ENCODE data around the gene KIF19. TPM values are rescaled to one million over a fixed set of nuclear protein-coding genes. Genes with fewer than 3 reads are reported as not detected.

Gene KIF19
- total RNA-seq, 3 donors from 2014 or later = 0.73 to 7.4 (median 2.4) TPM

DNA sequence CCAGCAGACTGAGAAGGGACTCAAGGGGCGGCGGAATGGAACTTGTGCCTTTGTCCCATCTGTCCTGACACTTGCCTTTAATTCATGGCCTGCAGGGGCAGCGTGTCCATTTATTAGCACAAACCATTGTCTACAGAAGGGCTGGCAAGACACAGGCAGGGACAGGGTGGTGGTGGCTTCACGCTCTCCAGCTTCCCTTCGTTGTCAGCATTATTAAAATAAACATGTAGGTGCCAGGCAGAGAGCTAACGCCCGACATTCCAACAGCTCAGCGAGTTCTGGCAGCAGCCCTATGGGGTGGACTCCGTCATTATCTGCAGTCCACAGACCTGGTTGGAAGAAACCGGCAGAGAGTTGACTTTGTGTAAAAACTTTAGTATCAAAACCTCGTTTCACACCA, 35.7 kb upstream of the KIF19 start:
- H3K36me3 ChIP-seq (ENCODE audit: low read depth) = no peaks in the 10 kb centered on the region
- H3K9me3 ChIP-seq = no peaks in the 10 kb centered on the region
- no peak for TF ChIP-seq CTCF (IDR thresholded peaks at IDR 0.05)
- H3K4me1 ChIP-seq (ENCODE audit: low read depth) = no peaks in the 10 kb centered on the region
- H3K4me3 ChIP-seq = no peak overlapping the region
- DNase-seq = no peak
- intact Hi-C loops (cut with DNase I, micrococcal nuclease) = no loop called here
- ATAC-seq = no peak

DNA sequence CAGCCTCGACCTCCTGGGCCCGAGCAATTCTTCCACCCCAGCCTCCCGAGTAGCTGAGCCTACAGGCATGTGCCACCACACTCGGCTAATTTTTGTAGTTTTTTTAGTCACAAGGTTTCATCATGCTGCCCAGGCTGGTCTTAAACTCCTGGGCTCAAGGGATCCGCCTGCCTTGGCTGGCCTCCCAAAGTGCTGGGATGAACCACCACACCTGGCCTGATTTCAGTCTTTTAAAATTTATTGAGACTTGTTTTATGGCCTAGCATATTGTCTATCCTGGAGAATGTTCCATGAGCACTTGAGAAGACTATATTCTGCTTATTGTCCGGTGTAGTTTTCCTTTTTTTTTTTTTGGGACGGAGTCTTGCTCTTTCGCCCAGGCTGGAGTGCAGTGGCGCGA, 33.5 kb upstream of the KIF19 start:
- Histone ChIP-seq H3K36me3 (ENCODE audit: low read depth) (no peaks in the 10 kb centered on the region), H3K4me3 (no peak overlapping the region), H3K4me1 (ENCODE audit: low read depth) (no peaks in the 10 kb centered on the region), H3K9me3 (no peaks in the 10 kb centered on the region)
- DNase-seq = peak in 1 of 3 donors; percentile 29
- no peak for ATAC-seq
- no peak for TF ChIP-seq CTCF (IDR thresholded peaks at IDR 0.05)
- intact Hi-C loops (cut with DNase I, micrococcal nuclease) = no loop called here

DNA sequence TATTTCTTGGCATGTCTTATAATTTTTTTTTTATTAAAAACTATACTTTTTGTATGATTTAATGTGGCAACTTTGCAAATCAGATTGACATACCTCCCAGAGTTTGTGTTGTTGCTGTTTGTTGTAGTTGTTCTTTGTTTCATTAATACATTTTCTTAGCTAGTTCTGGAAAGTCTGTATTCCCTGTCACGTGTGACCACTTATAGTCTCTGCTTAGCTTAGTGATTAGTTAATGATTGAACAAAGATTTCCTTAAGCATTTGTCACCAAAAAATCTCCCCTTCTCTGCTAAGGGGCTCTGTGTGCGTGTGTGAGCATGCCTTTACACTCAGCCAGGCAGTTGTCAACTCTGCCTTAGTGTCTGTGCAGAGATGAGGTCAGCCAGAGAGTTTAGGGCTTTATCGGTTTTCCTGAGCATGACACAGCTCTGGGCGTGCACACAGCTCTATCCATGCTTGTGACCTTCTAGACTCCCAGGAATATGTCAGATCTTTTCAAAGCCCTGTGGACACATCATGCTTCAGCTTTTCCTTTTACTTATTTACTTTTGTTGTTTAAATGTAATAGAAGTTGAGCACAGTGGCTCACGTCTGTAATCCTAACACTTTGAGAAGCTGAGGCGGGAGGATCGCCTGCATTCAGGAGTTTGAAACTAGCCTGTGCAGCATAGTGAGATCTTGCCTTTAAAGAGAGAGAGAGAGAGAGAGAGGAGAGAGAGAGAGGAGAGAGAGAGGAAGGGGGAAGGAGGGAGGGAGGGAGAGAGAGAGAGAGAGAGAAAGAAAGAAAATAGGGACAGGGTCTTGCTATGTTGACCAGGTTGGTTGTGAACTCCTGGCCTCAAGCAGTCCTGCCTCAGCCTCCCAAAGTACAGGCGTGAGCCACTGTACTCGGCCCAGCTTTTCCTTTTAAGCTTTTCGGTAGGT, 30.1 kb upstream of the KIF19 start:
- Histone ChIP-seq H3K4me3 (no peak overlapping the region), H3K4me1 (ENCODE audit: low read depth) (no peaks in the 10 kb centered on the region), H3K36me3 (ENCODE audit: low read depth) (no peaks in the 10 kb centered on the region), H3K9me3 (no peaks in the 10 kb centered on the region)
- intact Hi-C loops (cut with DNase I, micrococcal nuclease) = no loop called here
- no peak for TF ChIP-seq CTCF (IDR thresholded peaks at IDR 0.05)
- ATAC-seq = peak; percentile 52
- no peak for DNase-seq

DNA sequence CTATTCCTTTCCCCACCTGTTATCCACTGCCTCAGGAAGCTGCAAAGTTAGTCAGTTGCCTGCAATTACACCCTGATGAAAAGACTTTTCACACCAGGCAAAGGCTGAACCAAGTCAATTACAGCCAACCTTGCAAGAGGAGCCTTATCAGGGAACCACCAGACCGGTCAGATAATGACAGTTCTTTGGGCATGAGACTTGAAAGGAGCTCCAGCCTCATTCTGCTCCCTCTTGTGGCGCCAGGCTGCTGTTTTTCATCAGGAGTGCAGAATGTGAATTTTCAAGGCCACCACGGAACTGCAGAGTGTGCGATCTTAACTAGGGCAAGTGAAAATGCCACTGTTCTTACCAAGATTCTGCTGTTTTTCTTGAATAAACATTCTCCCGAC, 29.5 kb upstream of the KIF19 start:
- ATAC-seq (peak; percentile 73), DNase-seq (peak in 2 of 3 donors; percentile 42 to 71)
- no peaks in the 10 kb centered on the region for H3K9me3 ChIP-seq
- TF ChIP-seq CTCF (IDR thresholded peaks at IDR 0.05) = peak; percentile 9
- H3K4me3 ChIP-seq = no peak overlapping the region
- no peaks in the 10 kb centered on the region for H3K4me1 ChIP-seq (ENCODE audit: low read depth)
- H3K36me3 ChIP-seq (ENCODE audit: low read depth) = no peaks in the 10 kb centered on the region
- intact Hi-C loops (cut with DNase I, micrococcal nuclease) = no loop called here

DNA sequence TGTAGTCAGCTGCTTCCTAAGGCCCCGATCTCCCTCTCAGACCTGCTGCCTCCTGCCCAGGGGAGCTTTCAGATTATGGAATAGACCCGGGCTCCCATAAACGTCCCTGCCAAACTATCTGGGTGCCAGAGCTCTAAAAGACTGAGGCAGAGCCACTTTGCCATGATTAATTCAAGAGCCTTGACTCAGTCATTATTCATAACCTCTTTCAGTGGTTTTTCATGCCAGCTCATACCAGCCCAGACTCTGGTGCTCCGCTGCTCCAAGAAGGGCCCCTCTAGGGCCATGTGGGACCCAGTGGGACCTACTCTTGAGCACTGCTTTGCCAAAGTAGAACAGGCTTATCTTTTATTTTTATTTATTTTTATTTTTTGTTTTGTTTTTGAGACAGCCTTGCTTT, 28.1 kb upstream of the KIF19 start:
- Histone ChIP-seq H3K4me3 (no peak overlapping the region), H3K4me1 (ENCODE audit: low read depth) (no peaks in the 10 kb centered on the region), H3K36me3 (ENCODE audit: low read depth) (no peaks in the 10 kb centered on the region), H3K9me3 (no peaks in the 10 kb centered on the region)
- ATAC-seq (no peak), DNase-seq (no peak)
- intact Hi-C loops (cut with DNase I, micrococcal nuclease) = no loop called here
- no peak for TF ChIP-seq CTCF (IDR thresholded peaks at IDR 0.05)

Measured in mucosa of descending colon (tissue), 3 donors.